ENCODE results near the gene COA8. TPM values are rescaled to one million over a fixed set of nuclear protein-coding genes. Genes with fewer than 3 reads are reported as not detected.

COA8 gene
- total RNA-seq, 1 donor from 2014 or later = 33.8 TPM

DNA sequence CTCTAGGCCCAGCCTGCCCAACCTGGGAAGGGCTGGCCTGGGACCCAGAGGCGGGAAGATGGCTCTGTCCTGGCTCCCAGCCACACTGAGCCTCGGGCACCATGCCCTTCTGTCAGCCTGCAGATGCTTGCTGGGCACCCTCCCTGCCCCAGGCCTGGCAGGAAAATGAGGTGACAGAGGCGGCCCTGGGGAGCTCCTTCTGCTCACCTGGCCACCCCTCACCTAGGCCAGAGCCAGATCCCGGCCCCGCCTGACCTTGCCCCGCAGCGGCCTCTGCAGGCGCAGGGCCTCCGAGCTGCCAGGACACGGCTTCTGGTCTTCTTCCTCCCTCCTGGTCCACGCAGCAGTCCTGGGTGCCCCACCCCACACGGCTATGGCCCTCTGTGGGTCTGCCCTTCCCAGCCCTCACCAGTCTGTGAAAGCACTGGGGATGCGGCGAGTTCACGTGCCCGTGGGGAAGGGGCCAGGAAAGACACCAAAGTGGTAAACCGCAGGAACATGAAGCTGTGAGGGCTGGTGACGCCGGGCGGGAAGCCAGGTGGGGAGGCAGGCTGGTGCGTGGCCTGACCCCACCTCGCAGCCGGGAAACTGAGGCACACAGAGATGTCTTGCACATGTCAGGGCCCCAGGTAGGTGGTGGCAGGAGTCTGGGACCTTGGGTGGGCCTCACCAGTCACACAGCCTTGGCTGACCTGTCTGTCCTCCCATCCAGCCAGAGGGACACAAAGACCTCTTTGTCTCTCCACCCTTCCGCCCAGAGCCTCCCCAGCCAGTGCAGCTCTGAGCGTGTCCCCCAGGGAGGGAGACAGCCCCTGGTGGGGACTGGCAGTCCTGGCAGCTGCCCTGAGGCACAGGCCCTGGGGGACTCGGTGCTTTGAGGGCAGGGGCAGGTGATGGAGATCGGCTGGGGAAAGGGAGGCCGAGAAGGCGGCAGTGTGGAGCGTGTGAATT is 13.1 kb upstream of the COA8 start:
- DNase-seq = no peak

DNA sequence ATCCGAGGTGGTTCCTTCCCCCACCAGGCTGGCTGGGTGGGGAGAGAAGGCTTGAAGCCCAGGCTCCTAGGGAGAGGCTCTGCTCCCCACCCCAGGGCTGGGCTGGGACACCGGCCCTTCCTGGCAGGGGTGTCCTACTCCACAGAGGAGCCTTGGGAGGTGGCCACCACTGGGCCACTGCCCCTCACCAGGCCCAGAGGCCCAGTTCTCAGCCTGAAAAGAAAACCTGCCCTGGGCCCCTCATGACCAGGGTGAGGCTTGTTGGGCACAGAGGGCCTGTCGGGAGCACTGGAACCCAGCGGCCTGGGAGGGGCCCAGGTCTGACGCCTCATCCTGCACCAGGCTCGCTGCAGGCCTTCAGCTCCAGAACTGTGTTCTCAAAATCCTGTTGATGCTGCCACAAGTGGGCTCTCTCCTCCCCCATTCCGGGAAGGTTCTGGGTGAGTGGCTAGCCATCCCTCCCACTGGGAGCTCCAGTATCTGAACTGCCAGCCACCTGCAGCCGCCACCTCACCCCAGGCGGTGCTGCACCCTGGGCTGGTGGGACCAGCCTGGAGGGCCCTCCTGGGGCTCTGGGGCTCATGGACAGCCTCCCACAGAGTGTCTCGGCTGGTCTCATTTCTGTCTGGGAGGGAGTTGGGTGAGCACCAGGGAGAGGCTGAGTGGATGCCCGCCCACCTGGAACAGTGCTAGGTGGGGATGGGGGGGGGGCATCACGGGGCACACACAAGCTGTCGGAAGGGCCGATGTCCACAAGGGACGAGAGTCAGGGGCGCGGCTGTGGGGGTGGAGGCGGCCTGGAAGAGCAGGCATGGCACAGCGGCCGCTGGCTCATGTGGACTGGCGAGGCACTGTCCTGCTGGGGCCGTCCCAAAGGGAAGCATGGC is 12.1 kb upstream of the COA8 start:
- no peak for DNase-seq

DNA sequence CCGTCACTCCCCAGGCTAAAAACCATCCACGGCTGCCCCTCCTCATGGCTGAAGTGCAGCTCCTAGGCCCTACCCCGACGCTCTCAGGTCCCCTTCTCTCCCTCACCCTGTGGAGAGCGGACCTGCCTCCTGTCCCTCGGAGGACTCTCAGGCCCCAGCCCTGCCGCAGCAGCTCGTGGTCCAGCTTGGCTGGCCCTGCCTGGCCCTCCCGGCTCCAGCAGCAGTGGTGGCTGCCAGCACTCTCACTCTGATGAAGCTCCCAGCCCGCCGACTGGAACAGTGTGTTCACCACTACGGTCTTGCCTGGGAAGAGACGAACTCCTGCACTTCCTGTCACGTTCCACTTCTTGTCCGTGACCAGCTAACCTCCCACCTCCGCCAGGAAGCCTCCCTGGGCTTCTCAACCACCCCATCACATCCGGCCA is 11.4 kb upstream of the COA8 start:
- no peak for DNase-seq

- DNase-seq = no peak
Observed at GRCh38 chr14:103552011-103552845, 10.5 kb upstream of the COA8 start.

DNA sequence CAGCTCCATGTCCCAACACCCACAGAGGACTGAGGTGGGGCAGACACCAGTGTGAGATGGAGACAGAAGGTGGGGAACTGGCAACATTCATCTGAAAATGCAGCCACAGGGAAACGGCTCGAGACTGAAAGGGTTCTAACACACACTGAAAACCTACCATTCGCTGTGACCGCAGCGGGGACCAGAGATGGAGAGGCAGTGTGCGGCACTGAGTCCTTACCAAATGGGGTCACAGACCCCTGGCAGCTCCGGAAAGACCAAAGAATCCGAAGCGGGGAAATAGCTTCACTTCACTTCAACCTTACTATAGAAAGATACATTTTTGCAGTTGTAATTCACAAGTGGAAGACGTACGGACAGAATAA is 9.9 kb upstream of the COA8 start:
- DNase-seq = no peak

GRCh38 chr14:103555559-103556337 is 7.0 kb upstream of the COA8 start:
- no peak for DNase-seq

DNA sequence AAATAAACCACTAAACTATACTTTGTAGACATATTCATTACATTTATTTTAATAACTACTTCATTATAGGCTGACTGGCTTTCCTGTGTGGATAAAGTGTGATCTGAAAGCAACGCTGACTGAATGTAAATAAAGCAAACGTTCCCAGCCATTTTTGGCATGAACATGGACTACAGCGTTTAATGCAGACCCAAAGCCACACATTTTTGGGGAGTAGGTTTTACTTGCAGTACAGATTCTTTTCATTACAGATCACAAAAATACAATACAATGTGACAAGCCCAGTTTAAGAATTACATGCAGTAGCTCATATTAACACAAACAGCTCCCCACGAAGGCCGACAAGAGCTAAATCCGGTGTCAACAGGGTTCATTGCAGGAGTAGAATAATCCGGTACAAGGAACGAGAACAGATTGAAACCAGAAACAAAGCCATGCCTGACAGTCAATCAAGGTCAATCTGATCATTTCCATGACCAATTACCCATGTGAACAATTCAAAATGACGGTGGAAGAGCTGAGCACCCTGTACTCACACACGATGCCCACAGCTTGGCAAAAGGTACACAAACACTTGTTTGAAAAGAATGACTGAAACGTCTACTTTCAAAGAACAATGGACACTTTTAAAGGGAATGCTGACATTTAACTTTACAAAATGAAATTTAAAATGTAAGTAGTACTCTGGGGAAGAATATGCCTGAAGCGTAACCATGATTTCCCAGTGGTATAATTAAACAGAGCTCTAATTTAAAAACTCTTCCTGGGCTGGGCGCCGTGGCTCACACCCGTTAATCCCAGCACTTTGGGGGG is 5.6 kb upstream of the COA8 start:
- no peak for DNase-seq

GRCh38 chr14:103558071-103558882 is 4.5 kb upstream of the COA8 start:
- no peak for DNase-seq

- DNase-seq = no peak
Observed at GRCh38 chr14:103559766-103560165, 3.0 kb upstream of the COA8 start.

DNA sequence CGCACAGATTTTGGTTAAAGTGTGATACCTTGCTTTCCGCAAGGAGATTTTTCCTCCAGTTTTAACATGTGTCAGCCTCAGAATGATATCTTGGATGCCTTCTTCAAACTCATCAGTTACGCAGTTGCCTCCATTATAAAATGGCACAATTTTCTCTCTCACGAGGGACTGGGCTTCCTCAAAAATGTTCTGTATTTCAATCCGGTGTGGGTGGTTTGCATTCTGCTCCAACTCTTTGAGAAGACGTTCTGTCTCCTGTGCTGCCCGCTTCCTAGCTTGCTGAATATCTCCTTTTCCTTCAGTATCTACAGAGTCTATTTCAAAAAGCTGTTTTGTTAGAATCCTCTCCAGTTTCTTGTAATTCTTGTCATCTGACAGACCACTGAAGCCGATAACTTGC is 2.1 kb upstream of the COA8 start:
- DNase-seq = no peak

DNA sequence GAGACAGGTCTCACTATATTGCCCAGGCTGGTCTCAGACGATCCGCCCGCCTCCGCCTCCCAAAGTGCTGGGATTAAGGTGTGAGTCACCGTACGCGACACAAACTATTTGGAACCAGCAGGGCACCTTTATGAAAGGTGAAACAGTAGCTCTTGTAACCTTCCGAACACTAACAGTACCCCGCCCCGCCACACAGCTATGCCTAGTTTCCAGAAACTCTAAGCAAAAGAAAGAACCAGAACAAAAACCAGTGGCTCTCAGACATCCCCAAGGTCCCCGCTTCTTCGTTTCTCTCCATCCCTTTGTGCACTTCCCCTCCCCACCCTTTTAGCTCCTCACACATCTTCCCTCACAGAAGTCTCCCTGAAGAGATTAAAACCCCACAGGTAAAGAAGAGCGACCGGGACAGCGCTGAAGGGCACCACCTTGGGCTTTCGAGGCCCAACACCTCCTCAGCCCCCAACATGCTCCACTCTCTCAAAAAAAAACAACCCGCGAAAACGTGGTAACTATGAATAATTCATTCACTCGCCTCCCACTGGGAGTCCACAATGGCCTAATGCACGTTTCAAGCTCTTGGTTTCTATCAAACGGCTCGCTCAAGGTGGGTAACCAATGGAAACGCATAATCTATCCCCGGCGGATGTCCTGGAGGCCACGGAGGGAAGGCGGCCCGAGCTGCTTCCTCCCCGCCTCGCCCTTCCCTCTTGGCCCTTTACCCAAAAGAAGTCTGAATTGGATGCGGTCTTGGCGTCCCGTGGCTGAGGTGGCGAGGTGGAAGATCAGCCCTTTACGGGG is 1.2 kb upstream of the COA8 start:
- DNase-seq = peak; percentile 60

GRCh38 chr14:103562179-103562428 is 656 bp upstream of the COA8 start:
- DNase-seq = peak; percentile 56

DNA sequence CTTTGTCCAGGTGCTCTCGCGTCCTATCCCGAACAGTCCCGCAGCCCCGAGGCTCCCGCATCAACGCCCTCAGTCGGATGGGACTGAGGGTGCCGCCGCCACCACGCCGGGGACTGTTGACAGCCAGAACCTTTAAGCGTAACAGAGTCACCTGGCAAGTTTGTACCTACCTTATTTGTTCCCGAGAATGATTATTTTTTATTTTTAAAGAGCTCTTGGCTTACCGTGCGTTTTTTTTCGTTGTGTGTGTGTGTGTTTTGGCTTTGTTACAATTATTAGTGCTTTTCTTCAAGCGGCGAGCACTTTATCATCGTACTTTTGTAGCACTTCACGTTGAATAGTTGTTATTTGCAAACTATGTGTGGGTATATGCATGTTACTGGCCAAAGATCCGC is 463 bp downstream of the COA8 start:
- no peak for DNase-seq

GRCh38 chr14:103563844-103564505 is 1.2 kb downstream of the COA8 start:
- no peak for DNase-seq

DNA sequence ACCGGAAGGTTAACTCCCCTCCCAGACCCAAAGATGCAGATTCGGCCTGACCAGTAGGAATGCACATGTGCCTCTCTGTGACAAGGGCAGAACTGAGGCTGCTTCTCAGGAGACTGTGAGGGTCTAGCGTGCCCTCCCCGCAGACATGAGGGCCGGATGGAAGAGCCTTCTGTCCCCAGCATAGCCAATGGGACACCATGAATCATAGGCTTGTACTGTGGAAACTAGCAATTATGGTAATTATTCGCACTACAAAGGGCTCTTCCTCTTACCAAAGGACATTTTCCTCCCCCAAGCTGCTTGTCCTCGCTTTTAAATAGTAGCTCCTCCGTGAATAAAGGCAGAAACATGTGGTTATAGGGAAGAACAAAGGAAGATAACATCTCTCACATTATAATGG is 6.2 kb downstream of the COA8 start:
- DNase-seq = no peak

DNA sequence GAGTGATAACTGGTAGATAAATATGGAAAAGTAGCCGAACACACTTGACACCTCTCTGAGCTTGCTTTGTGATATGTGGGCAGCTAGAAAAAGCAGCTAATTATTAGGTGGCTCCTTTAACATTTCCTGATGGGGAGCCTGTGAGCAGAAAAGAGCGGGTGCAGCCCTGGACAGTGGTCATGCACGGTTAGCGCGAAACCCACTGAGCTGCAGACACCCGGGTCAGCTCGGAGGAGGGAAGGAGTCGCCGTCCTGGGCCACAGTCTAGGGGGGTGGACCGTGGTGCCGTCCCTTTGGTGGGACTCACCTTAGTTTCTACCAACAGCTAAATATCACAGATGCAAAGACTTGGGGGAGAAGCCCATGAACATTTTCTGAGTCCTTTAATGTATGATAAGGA is 6.6 kb downstream of the COA8 start:
- no peak for DNase-seq

DNA sequence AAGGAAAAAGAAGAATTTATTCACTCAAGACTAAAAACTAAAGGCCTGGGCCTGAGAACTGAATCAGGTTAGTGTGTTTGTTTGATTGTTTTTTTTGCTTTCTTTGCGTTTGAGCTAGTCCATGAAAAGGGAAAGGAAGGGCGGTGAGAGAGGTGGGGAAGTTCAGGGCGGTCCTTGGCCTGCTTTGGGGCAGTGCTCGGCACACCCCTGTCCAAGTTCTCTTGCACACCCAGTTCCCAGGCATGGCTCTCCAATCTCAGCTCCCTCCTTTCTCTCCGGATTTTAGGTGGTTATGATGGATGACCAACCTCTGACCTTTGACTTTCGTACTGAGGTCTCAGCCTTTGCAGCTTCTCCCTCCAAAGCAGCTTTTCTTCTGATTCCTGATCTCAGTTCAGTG is 11.3 kb downstream of the COA8 start:
- no peak for DNase-seq

GRCh38 chr14:103574707-103575285 is 12.0 kb downstream of the COA8 start:
- no peak for DNase-seq
